Stimulated activated CD8-positive, alpha-beta memory T cell treated with anti-CD3 and anti-CD28 coated beads, Interleukin-7, amount 100 ng/mL, for 4 hours (primary cell): ENCODE data around the gene R3HDML.
"Not testable (repeated sequence)": the region's sequence is repeated elsewhere in the genome, so short reads cannot be mapped to it uniquely, and the experiment has no call there.

Experiments used
- DNase-seq, 2 donors: peaks; one replicate each; pipeline ENCODE4 v3.0.0-alpha.2; 2020; ENCODE audit warnings: low read depth in 2 of 2

Gene R3HDML, protein sequence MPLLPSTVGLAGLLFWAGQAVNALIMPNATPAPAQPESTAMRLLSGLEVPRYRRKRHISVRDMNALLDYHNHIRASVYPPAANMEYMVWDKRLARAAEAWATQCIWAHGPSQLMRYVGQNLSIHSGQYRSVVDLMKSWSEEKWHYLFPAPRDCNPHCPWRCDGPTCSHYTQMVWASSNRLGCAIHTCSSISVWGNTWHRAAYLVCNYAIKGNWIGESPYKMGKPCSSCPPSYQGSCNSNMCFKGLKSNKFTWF

DNA sequence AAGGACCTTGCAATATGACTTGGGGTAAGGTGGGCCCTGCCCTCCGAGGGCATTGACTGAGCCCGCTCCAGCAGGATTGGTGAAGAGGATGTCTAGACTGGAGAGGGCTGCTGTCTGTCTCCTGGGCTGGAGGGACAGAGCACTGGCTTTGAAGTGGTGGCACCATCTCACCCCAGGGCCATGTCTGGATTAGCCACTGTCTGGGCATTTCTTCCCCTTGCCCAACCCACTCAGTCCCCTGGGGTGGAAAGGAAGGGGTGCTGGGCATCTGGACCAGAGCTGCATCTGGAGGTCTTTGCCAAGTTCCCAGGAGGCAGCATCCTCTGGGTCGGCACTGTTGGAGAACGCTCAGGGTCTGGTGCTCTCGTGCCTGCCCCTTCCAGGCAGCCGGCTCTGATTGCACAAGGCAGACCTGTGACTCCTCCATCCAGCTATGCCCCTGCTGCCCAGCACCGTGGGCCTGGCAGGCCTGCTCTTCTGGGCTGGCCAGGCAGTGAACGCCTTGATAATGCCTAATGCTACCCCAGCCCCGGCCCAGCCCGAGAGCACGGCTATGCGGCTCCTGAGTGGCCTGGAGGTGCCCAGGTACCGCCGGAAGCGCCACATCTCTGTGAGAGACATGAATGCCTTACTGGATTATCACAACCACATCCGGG, at the start of gene R3HDML:
Gene R3HDML, plus strand, starts transcription at position 319 of the 656 bp plus-strand sequence. Its CDS starts 115 bp downstream, at position 434.
- DNase-seq = no peak

DNA sequence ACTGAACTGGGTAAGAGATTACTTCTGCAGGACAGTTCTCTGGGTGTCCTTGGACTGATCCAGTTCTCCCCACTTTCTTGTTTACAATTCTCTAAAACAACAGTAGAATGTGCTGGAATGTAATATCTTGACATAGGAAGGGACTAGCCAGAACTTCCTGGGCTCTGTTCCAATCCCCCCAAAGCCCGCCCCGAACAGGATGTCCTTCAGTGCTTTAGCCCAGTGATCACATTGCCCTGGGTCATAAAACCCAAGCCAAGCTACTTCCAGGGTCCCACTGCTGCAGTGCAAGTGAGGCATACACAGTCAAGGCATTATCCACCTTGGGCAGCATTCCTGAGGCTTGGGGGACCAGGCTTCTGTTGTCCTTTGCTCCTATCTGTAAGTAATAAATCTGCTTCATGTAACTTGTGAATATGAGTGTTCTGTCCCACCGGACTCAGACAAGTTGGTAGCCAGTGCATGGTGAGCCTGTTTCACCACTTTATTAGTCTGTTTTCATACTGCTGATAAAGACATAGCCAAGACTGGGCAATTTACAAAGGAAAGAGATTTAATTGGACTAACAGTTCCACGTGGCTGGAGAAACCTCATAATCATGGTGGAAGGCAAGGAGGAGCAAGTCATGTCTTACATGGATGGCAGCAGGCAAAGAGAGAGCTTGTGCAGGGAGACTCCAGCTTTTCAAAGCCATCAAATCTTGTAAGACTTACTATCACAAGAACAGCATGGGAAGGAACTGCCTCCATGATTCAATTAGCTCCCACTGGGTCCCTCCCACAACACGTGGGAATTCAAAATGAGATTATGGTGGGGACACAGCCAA, 49.4 kb upstream of the R3HDML start:
- no peak for DNase-seq

DNA sequence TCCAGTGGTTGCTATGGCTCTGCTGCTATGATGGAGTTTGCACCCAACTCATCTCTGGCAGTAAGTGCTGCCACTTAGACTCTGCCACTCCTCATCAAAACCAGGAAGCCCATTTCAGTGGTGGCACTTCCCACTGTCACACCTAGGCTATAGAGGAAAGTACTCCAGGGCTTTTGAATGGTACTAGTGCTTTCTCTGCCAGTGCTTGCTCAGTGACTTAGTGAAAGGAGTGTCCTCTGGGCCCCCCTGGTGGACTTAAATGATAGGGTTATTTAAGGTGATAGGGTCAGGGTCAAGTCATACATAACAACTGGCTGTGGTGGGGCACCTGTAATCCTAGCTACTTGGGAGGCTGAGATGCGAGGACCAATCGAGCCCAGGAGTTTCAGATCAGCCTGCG, 48.6 kb upstream of the R3HDML start:
- DNase-seq = peak in 1 of 2 donors; percentile 2

DNA sequence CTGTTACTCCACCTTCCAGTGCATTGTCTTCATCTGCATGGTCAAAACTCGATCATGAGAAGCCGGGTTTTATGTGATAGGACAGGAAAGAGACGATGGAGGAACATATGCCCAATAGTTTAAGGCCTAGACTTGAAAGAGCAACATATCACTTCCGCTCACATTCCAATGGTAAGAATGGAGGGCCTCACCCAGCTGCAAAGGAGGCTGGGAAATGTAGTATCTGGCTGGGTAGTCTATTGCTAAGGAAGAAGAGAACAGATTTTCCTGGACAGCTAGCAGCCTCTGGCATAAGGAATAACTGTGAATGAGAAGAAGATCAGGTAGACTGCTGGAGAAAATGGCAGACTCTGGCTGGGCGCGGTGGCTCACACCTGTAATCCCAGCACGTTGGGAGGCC, 45.1 kb upstream of the R3HDML start:
- DNase-seq = no peak

DNA sequence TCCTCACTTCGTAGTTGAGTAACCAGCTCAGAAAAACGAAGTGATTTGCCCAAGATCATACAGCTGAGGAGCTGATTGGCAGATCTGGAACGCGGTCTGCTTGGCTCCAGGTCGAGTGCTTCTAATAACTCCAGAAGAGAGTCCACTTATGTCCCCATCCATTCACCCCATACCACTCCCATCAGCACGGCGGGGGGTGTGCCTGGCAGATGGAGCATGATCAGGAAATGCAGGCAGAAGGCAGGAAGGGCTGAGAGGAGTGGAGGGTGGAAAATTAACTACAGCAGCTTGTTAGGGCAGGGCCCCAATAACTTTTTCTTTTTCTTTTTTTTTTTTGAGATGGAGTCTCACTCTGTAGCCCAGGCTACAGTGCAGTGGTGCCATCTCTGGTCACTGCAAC, 40.8 kb upstream of the R3HDML start:
- DNase-seq = no peak

DNA sequence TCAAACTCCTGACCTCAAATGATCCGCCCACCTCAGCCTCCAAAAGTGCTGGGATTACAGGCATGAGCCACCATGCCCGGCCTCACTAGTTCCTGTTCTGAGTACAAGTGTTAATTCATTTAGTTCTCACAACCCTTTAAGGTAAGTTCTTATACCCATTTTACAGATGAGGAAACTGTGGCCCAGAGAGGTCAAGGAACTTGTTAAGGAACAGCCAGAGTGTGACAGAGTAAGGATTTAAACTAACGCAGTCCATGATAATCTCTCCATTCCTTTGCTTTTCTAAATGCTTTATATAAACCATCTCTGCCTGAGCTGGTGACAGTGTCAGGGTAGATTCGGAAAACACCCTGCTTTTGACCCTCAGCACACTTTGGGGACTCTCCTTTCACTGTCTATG, 39.1 kb upstream of the R3HDML start:
- no peak for DNase-seq

DNA sequence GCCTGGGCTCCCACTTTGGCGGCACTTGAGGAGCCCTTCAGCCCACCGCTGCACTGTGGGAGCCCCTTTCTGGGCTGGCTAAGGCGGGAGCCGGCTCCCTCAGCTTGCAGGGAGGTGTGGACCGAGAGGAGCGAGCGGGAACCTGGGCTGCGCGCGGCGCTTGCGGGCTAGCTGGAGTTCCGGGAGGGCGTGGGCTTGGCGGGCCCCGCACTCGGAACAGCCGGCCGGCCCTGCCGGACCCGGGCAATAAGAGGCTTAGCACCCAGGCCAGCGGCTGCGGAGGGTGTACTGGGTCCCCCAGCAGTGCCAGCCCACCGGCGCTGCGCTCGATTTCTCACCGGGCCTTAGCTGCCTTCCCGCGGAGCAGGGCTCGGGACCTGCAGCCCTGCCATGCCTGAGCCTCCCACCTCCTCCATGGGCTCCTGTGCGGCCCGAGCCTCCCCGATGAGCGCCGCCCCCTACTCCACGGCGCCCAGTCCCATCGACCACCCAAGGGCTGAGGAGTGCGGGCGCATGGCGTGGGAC, 37.8 kb upstream of the R3HDML start:
- DNase-seq = not testable (repeated sequence)

DNA sequence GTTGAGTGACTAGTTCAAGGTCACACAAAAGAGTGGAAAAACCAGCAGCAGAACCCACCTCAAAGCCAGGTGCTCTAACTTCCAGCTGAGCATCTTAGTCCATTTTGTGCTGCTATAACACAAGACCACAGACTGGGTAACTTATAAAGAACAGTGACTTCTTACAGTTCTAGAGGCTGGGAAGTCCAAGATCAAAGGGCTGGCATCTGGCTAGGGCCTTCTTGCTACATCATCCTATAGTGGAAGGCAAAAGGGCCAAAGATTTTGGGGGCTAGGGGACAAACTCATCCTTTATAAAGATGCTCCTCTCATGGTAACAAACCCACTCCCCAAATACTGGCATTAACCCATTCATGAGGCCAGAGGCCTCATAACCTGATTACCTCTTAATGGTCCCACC, 35.6 kb upstream of the R3HDML start:
- DNase-seq = no peak

DNA sequence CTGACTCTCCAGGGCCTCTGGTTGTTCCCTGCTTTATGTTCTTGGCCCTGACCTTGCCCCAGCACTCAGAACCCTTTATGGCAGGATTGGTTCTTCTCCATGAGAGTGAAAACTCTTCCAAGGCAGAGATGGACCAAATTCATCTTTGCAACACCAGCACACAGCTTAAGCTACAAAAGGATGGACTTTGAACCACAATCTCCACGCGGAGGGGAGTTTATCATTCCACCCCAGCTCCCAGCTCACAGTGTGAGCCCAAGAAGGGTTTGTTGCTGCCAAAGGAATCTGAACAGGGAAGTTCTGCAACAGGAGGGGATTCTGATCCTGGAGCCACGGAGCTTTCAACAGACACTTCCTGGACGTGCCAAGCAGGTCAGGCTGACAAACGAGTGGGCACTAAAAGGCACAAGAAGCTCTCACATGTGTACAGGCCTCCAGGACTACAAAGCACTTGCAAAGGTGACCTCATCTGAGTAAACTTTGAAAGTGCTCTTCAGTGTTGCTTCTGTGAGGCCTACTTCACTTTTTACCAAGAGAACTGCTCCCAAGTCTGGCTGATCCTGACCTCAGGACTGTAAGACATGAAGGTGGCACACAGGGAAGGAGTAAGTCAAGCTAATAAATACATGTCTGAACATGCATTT, 34.7 kb upstream of the R3HDML start:
- DNase-seq = no peak

DNA sequence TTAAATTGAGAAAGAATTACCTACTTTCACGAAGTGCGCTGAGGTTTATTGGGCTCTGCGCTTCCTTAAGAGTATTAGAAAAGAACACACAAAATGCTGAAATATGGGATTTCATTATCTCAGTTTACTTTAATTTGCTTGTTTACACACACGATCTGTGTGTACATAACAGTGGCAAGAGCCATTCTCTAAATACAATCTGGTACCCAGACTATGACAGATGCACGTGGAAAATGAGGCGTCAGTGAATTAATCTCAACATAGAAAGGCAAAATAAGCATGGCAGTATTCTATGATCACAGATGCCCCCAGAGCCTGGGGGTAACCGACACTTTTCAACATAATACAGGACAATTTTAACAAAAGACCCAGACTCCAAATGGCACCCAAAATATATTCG, 34.1 kb upstream of the R3HDML start:
- no peak for DNase-seq

DNA sequence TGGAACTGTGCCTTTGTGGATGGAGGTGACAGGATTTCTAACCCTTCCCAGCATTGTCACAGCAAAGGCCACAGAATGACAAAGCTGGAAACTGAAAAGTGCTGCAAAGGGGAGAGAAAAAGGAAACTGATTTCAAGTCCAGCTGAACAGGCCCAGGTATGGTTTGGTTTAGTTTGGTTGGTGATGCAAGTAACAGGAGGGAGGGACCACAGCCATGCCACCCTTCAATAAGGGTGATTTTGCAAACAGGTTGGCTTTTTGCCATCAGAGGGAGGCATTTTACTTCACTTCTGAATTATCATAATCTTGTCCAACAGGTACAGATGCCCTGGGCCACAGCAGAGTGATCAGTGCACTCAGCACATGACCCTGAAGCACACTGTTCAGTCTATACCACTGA, 32.5 kb upstream of the R3HDML start:
- no peak for DNase-seq

DNA sequence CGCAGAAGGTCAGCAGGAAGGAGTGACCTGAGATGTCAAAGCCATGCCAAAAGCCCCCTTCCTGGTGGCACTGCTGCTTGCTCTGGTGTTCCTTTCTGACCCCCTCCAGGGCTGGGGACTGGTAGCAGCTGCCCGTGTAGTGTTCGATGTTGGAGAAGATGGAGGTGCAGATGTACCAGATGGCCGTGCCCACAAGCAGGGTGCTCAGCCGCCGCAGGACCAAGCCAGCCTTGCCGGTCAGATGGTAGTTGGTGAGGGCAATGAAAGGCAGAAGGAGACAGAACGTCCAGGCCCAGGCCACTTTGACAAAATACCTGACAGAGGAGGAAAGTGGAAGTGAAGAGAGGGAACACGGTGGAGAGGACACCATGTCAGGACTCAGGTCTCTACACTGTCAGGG, 29.9 kb upstream of the R3HDML start:
- no peak for DNase-seq

DNA sequence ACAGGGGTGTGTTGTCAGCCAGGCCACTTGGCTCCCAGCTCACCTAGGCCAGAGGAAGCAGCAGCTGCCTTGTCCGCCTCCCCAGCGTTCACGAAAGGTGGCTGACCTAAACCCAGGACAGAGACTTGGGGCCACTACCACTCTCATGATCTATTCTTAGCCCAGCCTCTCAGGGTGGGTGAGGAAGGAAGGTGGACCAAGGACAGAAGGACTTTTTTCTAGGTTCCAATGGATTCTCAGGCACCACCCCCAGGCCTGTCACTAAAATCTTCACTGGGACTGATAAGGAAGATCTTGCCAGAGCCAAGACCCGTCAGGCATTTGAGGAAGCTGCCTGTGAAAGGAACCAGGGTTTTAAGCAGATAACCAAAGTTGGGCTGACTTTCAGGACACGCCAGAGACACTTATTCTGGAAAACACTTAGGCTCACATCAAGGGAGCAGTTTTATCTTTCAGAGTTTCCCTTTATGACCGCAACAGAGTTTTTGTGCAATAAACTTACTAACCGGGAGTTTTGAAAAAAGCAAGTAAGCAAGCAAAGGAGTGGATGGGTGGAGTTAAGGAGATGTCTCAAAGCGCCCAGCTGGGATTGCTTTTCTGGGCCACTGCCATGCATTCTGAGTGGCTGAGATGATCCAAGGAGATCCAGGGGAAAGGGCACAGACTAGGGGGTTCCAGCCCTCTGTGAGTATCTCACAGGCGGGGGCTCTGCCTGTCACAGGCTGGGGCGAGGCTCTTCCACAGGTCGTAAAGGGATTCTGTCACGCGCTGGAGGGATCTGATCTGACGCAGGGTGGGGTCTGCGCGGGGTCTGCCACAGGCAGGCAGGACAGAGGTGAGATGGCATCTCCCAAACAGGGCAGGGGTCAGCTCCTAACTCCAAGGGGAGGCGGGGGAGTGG, 26.8 kb upstream of the R3HDML start:
- no peak for DNase-seq

DNA sequence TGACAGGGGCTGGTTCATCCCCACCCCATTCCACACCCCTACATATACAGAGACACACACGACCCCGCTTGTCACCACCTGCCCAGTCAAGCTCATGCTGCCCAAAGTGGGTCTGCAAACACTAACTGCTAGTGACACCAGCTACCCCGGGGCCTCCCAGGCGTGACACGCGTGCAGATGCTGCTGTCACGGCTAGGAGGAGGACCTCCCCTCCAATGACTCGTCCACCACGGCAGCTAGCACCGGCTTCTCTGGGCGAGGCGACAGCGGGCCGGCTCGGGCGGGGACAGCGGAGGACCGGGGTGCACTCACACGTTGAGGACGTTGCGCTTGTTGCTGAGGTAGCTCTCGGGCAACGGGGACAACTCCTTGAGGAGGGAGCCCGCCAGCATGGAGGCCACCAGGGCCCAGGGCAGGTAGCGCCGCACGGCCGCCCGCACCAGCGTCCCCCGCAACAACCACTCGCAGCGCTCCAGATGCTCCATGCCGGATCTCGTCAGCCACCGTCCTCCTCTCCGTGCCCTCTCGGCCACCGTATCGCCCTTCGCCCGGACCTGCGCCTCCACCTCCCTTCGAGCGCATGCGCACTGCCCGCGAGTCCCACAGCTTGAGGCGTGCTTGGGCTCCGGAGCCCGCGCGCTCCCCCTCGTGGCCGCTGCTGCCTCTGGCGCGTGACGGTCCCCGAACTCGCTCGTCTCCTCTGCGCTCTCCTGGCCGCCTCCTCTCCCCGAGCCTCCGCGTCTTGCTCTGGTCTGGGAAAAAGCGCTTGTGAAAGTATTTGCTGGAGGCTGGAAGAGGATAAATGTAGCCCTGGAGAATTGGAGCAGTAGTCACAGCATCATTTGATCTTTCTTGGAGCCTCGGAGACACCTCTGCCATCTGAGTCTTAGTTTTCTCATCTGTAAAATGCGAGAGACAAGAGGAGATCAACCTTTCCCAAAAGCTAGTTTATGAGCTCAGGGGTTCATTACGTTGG, 25.9 kb upstream of the R3HDML start, which contains the start of gene FITM2:
Gene FITM2, minus strand, starts transcription at position 539 of the 976 bp plus-strand sequence. Its CDS starts 54 bp downstream, at position 485.
- DNase-seq = peak; percentile 93 to 97

DNA sequence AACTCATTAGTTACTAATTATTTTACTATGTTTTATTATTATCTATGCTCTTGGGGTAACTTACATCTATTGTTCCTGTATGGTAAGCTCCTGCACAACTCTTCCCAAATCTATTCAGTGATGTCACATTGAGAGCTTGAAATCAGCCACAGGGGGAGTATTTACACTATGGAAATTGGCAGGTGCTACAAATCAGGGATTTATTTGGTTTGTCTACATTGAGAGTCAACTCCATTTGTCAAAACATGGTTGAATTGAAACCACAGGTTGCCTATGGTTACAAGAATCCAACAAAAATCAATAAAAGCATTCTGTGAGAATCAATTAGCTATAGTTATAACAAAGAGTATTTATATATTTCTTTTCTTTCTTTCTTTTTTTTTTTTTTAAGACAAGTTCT, 22.0 kb upstream of the R3HDML start:
- DNase-seq = no peak

DNA sequence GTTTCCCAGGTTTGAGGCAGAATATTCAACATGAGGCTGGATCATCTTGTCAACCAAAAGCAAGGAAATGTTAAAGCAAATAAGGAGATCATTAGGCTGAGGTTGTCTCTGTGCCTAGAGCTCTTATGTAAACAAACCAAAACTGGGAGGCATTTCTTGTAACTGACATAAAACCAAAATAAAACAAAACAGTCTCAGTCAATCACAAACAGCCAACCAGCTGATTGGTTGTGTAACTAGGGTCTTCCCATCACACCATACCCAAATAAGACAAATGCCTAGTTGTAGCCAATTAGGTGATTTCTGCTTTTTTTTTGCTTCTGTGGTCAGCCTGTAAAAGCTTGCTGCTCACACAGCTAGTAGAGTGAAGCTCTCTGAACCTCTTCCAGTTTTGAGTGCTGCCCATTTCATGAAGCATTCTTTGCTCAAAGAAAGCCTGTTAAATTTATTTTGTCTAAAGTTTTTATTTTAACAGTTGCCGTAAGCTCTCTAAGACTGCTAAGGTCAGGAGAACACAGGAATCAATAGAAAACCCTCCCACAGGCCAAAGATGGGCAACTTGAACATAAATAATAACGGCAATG, 16.9 kb upstream of the R3HDML start:
- DNase-seq = no peak

DNA sequence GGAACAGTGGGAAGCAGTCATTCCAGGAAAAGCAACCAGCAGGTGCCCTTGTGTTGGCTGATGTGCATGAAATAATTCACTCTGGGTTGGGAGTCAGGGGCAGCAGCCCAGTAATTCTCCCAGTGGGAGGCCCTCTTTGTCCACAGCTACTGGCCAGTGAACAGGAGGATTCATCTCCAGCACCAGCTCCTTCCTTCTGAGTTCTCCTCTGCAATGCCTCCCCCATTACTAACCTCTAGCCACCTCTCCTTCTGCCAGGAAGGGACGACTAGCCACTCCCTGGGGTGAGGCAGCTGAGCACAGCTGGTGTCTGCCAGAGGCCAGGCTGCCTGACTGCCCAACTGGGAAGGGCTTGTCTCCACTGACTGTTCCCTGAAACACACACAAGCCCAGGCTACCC, 12.5 kb upstream of the R3HDML start:
- no peak for DNase-seq

DNA sequence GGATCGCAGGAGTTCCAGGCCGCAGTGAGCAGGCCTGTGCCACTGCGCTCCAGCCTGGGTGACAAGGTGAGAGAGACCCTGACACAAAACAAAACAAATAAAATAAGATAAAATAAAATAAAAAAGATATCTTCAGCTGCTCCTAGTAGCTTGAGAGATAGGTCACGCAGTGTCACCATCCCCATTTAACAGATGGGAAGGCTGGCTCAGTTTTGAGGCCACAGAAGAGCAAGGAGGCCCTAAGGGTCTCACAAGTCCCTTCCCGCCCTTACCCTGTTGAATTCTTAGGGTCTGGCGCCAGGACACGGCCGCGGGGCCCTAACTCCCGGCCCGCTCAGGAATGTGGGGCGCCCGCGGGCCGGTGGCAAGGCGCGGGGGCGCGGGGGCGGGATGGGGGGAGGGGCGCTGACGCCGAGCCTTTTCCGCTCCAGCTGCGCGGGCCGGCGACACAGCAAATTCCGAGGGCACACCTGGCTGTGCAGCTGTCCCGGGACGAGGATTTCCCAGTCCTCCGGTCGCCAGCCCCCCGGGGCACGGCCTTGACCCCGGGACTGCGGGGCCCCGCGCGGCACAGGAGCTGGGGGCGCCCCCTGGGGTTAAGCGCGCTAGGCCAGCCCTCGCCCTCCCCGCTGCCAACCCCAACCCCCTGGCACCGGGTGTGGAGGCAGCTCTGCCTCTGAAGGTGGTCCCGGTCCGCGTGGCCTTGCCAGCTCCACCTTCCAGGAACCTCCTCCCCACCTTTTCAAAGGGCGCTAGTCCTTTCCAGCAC, 10.3 kb upstream of the R3HDML start:
- peak in 1 of 2 donors; percentile 31 for DNase-seq
